CD4-positive, alpha-beta T cell treated with Interleukin-21 for 1 hour (primary cell): ENCODE data around the gene AGBL4.
"Not testable (repeated sequence)": the region's sequence is repeated elsewhere in the genome, so short reads cannot be mapped to it uniquely, and the experiment has no call there.

Experiments
- DNase-seq: peaks from one replicate; pipeline ENCODE4 v3.0.0-alpha.2; 2020

Gene AGBL4

GRCh38 chr1:49424782-49425181 lies 599.0 kb downstream of the AGBL4 start:
- DNase-seq, result no peak

DNA sequence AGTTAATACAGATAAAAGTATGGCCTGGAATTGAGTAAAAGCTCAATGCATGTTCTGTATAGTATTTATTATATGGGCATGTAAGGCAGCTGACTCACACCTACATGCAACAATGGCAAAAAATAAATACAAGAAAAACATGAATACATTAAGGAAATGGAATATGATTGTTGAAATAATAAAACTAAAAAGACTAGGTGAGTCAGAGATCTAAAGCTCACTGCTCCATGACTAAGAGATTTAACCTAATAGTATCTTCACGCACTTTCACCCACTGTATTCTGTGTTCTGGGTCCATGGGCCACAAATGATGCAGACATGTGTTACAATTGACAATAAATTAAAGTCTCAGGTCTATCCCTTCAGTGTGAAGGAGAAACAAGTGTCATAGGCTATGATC lies 607.0 kb downstream of the AGBL4 start:
- DNase-seq, result no peak

DNA sequence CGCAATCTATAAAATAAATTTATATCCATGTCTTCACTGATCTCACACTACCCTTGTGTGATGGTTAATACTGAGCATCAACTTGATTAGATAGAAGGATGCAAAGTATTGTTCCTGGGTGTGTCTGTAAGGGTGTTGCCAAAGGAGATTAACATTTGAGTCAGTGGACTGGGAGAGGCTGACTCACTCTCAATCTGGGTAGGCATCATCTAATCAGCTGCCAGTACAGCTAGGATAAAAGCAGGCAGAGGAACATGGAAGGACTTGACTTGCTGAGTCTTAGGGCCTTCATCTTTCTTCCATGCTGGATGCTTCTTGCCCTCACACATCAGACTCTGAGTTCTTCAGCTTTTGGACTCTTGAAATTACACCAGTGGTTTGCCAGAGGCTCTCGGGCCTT lies 615.4 kb downstream of the AGBL4 start:
- DNase-seq, result no peak

DNA sequence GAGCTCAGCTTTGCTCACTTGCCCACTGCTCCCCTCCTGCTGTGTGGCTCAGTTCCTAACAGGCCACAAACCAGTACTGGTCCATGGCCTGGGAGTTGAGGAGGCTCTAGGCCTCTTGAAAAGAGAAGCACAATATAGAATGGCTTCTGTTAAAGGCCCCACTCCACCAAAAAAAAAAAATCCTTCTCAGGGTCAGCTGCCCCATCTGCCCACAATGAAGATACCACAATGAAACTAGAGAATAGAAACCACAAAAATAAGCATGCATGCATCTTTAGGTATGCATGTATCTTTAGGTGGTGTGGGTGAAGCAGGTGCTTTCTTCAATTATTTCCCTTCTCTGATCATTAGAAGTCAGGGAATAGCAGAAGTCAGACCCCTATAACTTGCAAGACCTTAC lies 626.7 kb downstream of the AGBL4 start:
- DNase-seq, result no peak

DNA sequence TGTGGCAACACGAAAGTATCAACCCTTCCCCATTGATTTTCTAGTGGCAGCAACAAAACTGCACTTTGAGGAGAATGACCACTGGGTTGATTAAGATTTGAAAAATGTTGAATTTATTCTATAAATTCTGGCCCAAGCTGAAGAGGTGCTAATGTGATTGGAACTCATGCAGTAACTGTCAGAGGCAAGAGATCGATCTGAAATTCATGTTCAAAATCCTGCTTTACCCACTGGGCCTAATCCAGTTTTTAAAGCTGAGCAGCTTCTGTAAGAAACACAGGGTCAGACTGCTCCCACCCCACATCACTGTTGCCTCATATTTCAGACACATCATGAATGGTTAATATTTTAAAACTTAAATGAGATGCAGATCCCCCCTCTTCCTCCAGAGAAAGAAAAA lies 629.6 kb downstream of the AGBL4 start:
- no peak for DNase-seq

GRCh38 chr1:49389699-49390098 lies 634.1 kb downstream of the AGBL4 start:
- no peak for DNase-seq

- DNase-seq, result no peak
Observed at GRCh38 chr1:49364676-49365075, 659.1 kb downstream of the AGBL4 start.

DNA sequence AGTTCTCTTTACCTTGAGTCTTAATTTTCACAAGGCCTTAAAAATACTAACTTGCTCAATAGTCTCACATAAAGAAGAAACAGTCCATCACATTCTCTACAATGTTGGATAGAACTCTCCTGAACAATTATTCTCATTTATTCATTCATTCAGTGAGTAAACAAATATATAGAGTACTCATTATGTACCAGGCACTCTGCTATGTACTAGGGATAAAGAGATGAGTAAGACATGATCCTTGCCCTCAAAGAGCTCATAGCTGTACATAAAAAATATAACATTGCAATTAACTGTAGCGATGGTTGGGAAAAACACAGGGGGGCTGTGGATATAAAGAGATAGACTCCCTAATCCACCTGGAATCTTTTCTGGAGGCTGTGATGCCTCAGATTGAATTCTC lies 660.1 kb downstream of the AGBL4 start:
- no peak for DNase-seq

GRCh38 chr1:49358036-49358435 lies 665.7 kb downstream of the AGBL4 start:
- DNase-seq, result no peak

- DNase-seq, result no peak
Observed at GRCh38 chr1:49356594-49356993, 667.2 kb downstream of the AGBL4 start.

DNA sequence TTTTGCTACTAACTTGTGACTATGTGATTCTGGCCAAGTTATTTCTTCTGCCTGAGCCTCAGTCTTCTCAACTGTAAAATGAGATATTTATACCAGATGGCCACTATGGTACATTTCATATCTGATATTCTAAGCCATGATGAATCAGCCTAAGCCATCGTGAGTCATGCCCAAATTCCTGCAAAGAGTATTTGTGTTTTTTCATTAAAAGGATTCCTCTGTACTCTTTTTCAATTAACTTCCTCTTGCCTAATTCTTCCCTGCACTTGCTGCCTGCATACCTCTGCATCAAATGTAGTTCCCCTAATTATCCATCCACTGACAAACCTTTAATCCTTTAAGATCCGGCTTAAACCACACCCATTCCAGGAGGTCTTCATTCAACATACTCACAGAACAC lies 672.0 kb downstream of the AGBL4 start:
- no peak for DNase-seq

DNA sequence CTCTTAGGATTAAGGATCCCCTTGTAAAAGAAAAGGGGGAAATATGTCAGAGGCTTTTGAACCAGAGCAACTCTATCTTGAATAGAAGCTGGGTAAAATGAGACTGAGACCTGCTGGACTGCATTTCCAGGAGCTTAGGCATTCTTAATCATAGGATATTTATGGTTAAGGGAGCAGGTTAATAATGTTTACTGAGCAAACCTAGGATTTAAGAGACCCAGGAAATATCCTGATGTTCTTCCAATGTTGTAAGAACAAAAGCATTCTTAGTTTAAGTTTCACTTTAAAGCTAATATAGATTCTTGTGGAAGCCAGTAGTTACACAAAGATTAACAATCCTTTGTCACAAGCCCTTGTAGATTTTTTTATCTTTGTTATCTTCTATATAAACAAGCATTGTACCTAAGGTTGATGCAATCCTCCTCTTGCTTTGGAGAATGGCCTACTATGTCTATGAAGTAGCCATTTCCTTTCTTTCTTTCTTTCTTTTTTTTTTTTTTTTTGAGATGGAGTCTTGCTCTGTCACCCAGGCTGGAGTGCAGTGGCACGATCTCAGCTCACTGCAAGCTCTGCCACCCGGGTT lies 676.9 kb downstream of the AGBL4 start:
- DNase-seq, result no peak

DNA sequence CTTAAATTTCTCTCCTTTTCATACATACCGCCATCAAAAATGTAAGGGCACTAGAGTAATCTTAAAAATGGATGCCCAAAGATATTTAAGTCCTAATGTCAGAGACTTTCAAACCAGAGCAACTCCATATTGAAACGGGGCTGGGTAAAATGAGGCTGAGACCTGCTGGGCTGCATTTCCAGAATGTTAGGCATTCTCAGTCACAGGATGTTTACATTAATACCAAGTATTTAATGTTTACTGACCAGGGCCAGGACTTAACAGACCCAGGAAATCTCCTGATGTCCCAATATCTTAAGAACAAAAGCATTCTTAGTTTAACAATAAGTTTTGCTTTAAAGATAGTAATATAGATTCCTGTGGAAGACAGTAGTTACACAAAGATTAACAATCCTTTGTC lies 683.2 kb downstream of the AGBL4 start:
- no peak for DNase-seq

DNA sequence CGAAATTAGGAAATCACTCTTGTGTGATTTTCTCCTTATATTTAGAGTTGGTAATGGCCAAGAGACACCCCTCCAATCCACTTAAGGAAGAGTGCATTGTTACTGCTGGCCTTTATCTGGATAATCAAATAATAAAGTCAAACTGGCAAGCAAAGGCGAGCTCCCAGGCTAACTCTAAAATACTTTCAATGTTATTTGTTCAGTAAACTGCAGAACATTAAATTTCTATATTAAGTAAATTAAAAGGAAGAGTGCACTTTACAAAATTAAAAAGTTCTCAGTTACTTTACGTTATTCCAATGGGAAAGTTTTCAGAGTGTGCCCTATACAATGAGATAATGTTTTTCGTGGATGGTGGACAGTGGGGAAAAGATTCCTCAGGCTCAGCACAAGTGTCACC lies 684.7 kb downstream of the AGBL4 start:
- no peak for DNase-seq

GRCh38 chr1:49337251-49337650 lies 686.5 kb downstream of the AGBL4 start:
- no peak for DNase-seq

- DNase-seq, result no peak
Observed at GRCh38 chr1:49333906-49334305, 689.8 kb downstream of the AGBL4 start.

DNA sequence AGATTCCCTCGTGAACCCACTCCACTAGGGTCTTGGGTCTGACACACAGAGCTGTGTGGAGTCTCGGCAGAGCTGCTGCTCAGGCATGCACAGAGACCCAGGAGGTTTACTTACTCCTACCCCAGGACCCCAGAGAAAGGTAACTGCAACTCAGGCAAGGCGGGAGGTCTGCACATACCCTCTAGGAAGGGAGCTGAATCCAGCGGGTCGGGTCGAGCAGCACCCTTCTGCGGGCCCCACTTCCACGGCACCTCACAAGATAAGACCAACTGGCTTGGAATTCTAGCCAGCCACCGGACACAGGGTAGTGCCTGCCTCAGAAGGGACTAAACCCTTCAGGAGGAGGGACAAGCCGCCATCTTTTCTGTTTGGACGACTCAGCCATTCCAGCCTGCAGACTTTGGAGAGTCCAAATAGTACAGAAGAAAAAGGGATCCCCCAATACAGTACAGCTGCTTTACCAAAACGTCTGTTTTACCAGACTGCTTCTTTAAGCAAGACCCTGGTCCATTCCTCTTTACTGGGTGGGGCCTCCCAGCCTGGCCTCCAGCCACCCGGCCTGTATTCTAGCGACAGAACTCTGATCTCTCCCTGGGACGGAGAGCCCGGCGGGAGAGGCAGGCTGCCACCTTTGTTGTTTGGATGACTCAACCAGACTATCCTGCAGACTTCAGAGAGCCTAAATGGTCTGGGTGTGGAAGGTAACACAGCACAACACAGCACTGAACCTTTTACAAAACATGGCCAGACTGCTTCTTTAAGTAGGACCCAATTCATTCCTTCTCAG lies 692.5 kb downstream of the AGBL4 start:
- no peak for DNase-seq

- DNase-seq, result no peak
Observed at GRCh38 chr1:49323925-49324540, 699.7 kb downstream of the AGBL4 start.

GRCh38 chr1:49320493-49320892 lies 703.3 kb downstream of the AGBL4 start:
- DNase-seq, result not testable (repeated sequence)

- DNase-seq, result no peak
Observed at GRCh38 chr1:49319426-49319963, 704.3 kb downstream of the AGBL4 start.

GRCh38 chr1:49318218-49318617 lies 705.5 kb downstream of the AGBL4 start:
- no peak for DNase-seq

- no peak for DNase-seq
Observed at GRCh38 chr1:49307457-49307856, 716.3 kb downstream of the AGBL4 start.

GRCh38 chr1:49306507-49307070 lies 717.2 kb downstream of the AGBL4 start:
- DNase-seq, result no peak

DNA sequence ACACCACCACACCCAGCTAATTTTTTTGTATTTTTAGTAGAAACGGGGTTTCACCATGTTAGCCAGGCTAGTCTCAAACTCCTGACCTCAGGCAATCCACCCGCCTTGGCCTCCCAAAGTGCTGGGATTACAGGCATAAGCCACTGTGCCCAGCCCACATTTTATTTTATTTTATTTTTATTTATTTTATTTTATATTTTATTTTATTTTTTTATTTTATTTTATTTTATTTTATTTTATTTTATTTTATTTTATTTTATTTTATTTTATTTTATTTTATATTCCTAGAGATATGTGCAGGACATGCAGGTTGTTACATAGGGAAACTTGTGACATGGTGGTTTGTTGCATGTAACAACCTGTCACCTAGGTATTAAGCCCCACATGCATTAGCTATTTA lies 721.4 kb downstream of the AGBL4 start:
- DNase-seq, result not testable (repeated sequence)
